Activated naive CD4-positive, alpha-beta T cell treated with anti-CD3 and anti-CD28 coated beads, Interleukin-2, amount 10 ng/mL, durations not matched to agents 7 days and 5 days (primary cell): ENCODE measurements around the gene DENND4B.
"Not testable (repeated sequence)": the region's sequence is repeated elsewhere in the genome, so short reads cannot be mapped to it uniquely, and the experiment has no call there.

Source experiments
- CTCF ChIA-PET: fragments of 350-600 bp; sonication (Branson Sonifier 250); formaldehyde crosslinking; loops from one replicate; lab custom pipeline; 2021; ENCODE audit warnings: antibody characterized with exemption; lab: Charles Lee
- DNase-seq: peaks from one replicate; pipeline ENCODE4 v3.0.0-alpha.2; 2020
- H3K27ac Mint-ChIP-seq: one replicate; pipeline ENCODE4 v1.8.0; 2021; ENCODE audit warnings: mild to moderate bottlenecking, moderate library complexity, mixed read lengths
- H3K27me3 Mint-ChIP-seq: one replicate; pipeline ENCODE4 v1.8.0; 2021; ENCODE audit warnings: mild to moderate bottlenecking, mixed read lengths
- H3K36me3 Mint-ChIP-seq: one replicate; pipeline ENCODE4 v1.8.0; 2021; ENCODE audit warnings: mixed read lengths
- H3K4me1 Mint-ChIP-seq: one replicate; pipeline ENCODE4 v1.8.0; 2021; ENCODE audit warnings: mixed read lengths
- H3K4me3 Mint-ChIP-seq: one replicate; pipeline ENCODE4 v1.8.0; 2021; ENCODE audit warnings: mild to moderate bottlenecking, moderate library complexity, mixed read lengths
- H3K9me3 Mint-ChIP-seq: one replicate; pipeline ENCODE4 v1.8.0; 2021; ENCODE audit warnings: mixed read lengths

The DENND4B gene

GRCh38 chr1:153921080-153921802 is 25.3 kb downstream of the DENND4B start:
- Mint-ChIP-seq H3K4me3 (peak overlapping the region; percentile 82), H3K27me3 (peaks cover 6% of the 10 kb centered on the region), H3K4me1 (peaks cover 55% of the 10 kb centered on the region), H3K27ac (peak overlapping the region; percentile 89), H3K9me3 (no peaks in the 10 kb centered on the region), H3K36me3 (peaks cover 18% of the 10 kb centered on the region)
- CTCF ChIA-PET, result interaction anchor here (0.6 to 4.7 kb wide), 9 partner anchors 10 to 124 kb away, joined by 3 to 23 read pairs (median 4); partner anchors contain the start of genes DENND4B and RAB13
- no peak for DNase-seq

- H3K9me3 Mint-ChIP-seq, result no peaks in the 10 kb centered on the region
- H3K4me1 Mint-ChIP-seq, result peaks cover 50% of the 10 kb centered on the region
- CTCF ChIA-PET, result interaction anchor here (0.6 to 3.2 kb wide), 13 partner anchors 10 to 139 kb away, joined by 3 to 21 read pairs (median 4); partner anchors contain the start of genes DENND4B, JTB and RAB13
- peaks cover 6% of the 10 kb centered on the region for H3K27me3 Mint-ChIP-seq
- H3K36me3 Mint-ChIP-seq, result peaks cover 24% of the 10 kb centered on the region
- DNase-seq, result peak; percentile 52
- peak overlapping the region; percentile 82 for H3K4me3 Mint-ChIP-seq
- peak overlapping the region; percentile 89 for H3K27ac Mint-ChIP-seq
Measured at GRCh38 chr1:153919876-153920852, 26.4 kb downstream of the DENND4B start.

GRCh38 chr1:153916297-153916696 is 30.2 kb downstream of the DENND4B start:
- CTCF ChIA-PET, result interaction anchor here (0.8 kb wide), 1 partner anchor 70 kb away, joined by 3 read pairs; the partner anchor contains the start of gene RAB13

GRCh38 chr1:153912349-153912748 is 34.2 kb downstream of the DENND4B start:
- Mint-ChIP-seq H3K9me3 (peaks cover 2% of the 10 kb centered on the region), H3K27ac (no peak overlapping the region), H3K4me1 (peaks cover 12% of the 10 kb centered on the region), H3K36me3 (peaks cover 26% of the 10 kb centered on the region), H3K27me3 (no peaks in the 10 kb centered on the region), H3K4me3 (no peak overlapping the region)
- no peak for DNase-seq
- CTCF ChIA-PET, result no interaction called here

More at GRCh38 chr1:153916297-153916696, 30.2 kb downstream of the DENND4B start:
- Mint-ChIP-seq H3K4me3 (no peak overlapping the region), H3K9me3 (no peaks in the 10 kb centered on the region), H3K4me1 (peaks cover 42% of the 10 kb centered on the region), H3K27ac (no peak overlapping the region), H3K27me3 (no peaks in the 10 kb centered on the region), H3K36me3 (peaks cover 29% of the 10 kb centered on the region)
- DNase-seq, result no peak

GRCh38 chr1:153910560-153910959 is 36.0 kb downstream of the DENND4B start:
- not testable (repeated sequence) for H3K9me3 Mint-ChIP-seq, H3K27me3 Mint-ChIP-seq, H3K27ac Mint-ChIP-seq, H3K4me3 Mint-ChIP-seq, DNase-seq
- CTCF ChIA-PET, result interaction anchor here (0.9 to 2.4 kb wide), 4 partner anchors 9 to 83 kb away, joined by 3 to 11 read pairs (median 4); no protein-coding TSS in a partner anchor
- Mint-ChIP-seq H3K4me1 (peaks cover 23% of the 10 kb centered on the region), H3K36me3 (peaks cover 26% of the 10 kb centered on the region)

- Mint-ChIP-seq H3K4me3 (no peak overlapping the region), H3K27ac (no peak overlapping the region), H3K36me3 (peaks cover 27% of the 10 kb centered on the region), H3K9me3 (peaks cover 2% of the 10 kb centered on the region), H3K4me1 (peaks cover 28% of the 10 kb centered on the region), H3K27me3 (no peaks in the 10 kb centered on the region)
- CTCF ChIA-PET, result no interaction called here
- DNase-seq, result no peak
Measured at GRCh38 chr1:153908071-153908470, 38.4 kb downstream of the DENND4B start.

- Mint-ChIP-seq H3K4me1 (peaks cover 28% of the 10 kb centered on the region), H3K36me3 (peaks cover 25% of the 10 kb centered on the region), H3K27ac (no peak overlapping the region)
Measured at GRCh38 chr1:153907134-153907533, 39.4 kb downstream of the DENND4B start.

GRCh38 chr1:153906396-153906795 is 40.1 kb downstream of the DENND4B start:
- CTCF ChIA-PET, result no interaction called here
- Mint-ChIP-seq H3K4me3 (no peak overlapping the region), H3K36me3 (peaks cover 19% of the 10 kb centered on the region), H3K4me1 (peaks cover 25% of the 10 kb centered on the region), H3K27ac (no peak overlapping the region), H3K27me3 (no peaks in the 10 kb centered on the region), H3K9me3 (peaks cover 2% of the 10 kb centered on the region)
- DNase-seq, result no peak

More at GRCh38 chr1:153907134-153907533, 39.4 kb downstream of the DENND4B start:
- CTCF ChIA-PET, result no interaction called here
- Mint-ChIP-seq H3K9me3 (peaks cover 2% of the 10 kb centered on the region), H3K27me3 (no peaks in the 10 kb centered on the region), H3K4me3 (no peak overlapping the region)
- no peak for DNase-seq

GRCh38 chr1:153905908-153906307 is 40.6 kb downstream of the DENND4B start:
- DNase-seq, H3K4me3 Mint-ChIP-seq, H3K27me3 Mint-ChIP-seq, H3K9me3 Mint-ChIP-seq, H3K27ac Mint-ChIP-seq, CTCF ChIA-PET: not testable (repeated sequence)
- Mint-ChIP-seq H3K4me1 (peaks cover 21% of the 10 kb centered on the region), H3K36me3 (peaks cover 16% of the 10 kb centered on the region)

GRCh38 chr1:153903841-153904455 is 42.6 kb downstream of the DENND4B start:
- H3K9me3 Mint-ChIP-seq, result no peaks in the 10 kb centered on the region
- peaks cover 21% of the 10 kb centered on the region for H3K36me3 Mint-ChIP-seq
- DNase-seq, result no peak
- H3K4me1 Mint-ChIP-seq, result peaks cover 22% of the 10 kb centered on the region
- CTCF ChIA-PET, result interaction anchor here (1.0 kb wide), 1 partner anchor 22 kb away, joined by 3 read pairs; no protein-coding TSS in a partner anchor
- no peak overlapping the region for H3K27ac Mint-ChIP-seq
- no peaks in the 10 kb centered on the region for H3K27me3 Mint-ChIP-seq
- H3K4me3 Mint-ChIP-seq, result no peak overlapping the region

- Mint-ChIP-seq H3K27ac (peak overlapping the region; percentile 12), H3K9me3 (no peaks in the 10 kb centered on the region), H3K4me3 (no peak overlapping the region), H3K4me1 (peaks cover 9% of the 10 kb centered on the region), H3K27me3 (no peaks in the 10 kb centered on the region), H3K36me3 (peaks cover 19% of the 10 kb centered on the region)
- DNase-seq, result no peak
- CTCF ChIA-PET, result no interaction called here
Measured at GRCh38 chr1:153899509-153899908, 47.0 kb downstream of the DENND4B start.

- H3K27me3 Mint-ChIP-seq, H3K27ac Mint-ChIP-seq, H3K9me3 Mint-ChIP-seq, DNase-seq, H3K4me3 Mint-ChIP-seq, CTCF ChIA-PET: not testable (repeated sequence)
- peaks cover 29% of the 10 kb centered on the region for H3K36me3 Mint-ChIP-seq
- H3K4me1 Mint-ChIP-seq, result peaks cover 11% of the 10 kb centered on the region
Measured at GRCh38 chr1:153895866-153896265, 50.7 kb downstream of the DENND4B start.

- Mint-ChIP-seq H3K4me1 (peaks cover 30% of the 10 kb centered on the region), H3K36me3 (peaks cover 33% of the 10 kb centered on the region)
- DNase-seq, H3K27me3 Mint-ChIP-seq, H3K9me3 Mint-ChIP-seq, H3K27ac Mint-ChIP-seq, CTCF ChIA-PET, H3K4me3 Mint-ChIP-seq: not testable (repeated sequence)
Measured at GRCh38 chr1:153891042-153891441, 55.5 kb downstream of the DENND4B start.
